AG09319 (cell line): ENCODE results near the gene ACER3.

Source experiments
- DNase-seq: peaks from one replicate; pipeline ENCODE4 v3.0.0-alpha.2; 2010; ENCODE audit warnings: low read depth; ENCODE audit errors: extremely low read depth
- TF ChIP-seq, protein P1 (sequence below): IDR thresholded peaks from 2 replicates; pipeline ENCODE4 v1.5.1; 2011; ENCODE audit warnings: low read depth, mild to moderate bottlenecking, inconsistent platforms, low read length, moderate library complexity

The ACER3 gene

DNA sequence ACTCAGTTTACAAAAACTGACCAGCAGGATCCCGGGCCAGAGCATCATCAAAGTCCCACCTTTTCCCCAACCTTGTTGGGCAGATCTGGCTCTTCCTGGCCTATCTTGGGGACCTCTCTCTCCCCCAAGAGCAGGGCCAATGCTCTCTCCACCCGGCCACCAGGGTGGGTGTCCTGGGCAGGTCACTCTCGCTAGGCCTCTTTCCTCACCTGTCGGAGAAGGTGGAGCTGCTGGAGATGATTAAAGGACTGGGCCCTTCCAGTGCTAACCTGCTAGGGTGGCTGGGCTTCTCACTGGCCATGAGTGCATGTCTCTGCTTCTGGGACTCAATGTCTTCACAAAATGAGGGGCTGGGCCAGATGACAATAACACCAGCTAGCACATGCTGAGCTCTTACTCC lies 203.1 kb downstream of the ACER3 start:
- DNase-seq = no peak
- TF ChIP-seq, protein P1, sequence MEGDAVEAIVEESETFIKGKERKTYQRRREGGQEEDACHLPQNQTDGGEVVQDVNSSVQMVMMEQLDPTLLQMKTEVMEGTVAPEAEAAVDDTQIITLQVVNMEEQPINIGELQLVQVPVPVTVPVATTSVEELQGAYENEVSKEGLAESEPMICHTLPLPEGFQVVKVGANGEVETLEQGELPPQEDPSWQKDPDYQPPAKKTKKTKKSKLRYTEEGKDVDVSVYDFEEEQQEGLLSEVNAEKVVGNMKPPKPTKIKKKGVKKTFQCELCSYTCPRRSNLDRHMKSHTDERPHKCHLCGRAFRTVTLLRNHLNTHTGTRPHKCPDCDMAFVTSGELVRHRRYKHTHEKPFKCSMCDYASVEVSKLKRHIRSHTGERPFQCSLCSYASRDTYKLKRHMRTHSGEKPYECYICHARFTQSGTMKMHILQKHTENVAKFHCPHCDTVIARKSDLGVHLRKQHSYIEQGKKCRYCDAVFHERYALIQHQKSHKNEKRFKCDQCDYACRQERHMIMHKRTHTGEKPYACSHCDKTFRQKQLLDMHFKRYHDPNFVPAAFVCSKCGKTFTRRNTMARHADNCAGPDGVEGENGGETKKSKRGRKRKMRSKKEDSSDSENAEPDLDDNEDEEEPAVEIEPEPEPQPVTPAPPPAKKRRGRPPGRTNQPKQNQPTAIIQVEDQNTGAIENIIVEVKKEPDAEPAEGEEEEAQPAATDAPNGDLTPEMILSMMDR = no peak

DNA sequence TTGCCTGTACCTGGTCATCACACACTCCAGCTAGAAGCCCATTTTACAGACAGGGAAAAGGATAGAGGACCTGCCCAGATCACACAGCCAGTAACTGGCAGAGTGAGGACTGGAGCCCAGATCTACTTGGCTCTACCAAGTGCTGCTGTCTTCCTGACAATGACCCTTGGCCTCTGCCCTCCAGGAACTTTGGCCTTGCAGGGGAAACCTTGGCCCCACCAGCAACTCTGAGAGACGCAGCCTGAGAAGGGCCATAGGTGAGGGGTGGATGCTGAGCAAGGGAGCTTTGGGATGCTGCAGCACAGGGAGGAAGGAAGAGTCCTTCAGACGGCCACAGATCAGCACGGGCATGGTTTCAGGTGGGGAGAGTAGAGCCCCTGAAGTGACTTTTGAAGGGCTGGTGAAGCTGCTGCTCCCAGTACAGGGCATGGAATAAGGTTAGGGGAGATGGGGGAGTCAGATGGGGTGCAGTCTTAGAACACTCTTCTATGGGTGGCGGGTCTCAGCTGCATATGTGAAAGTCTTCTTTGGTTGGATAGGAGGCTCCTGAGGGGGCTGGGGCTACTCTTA lies 204.0 kb downstream of the ACER3 start:
- TF ChIP-seq, protein P1 = no peak
- DNase-seq = no peak

- TF ChIP-seq, protein P1 = no peak
- DNase-seq = no peak
Measured at GRCh38 chr11:77065878-77066228, 205.1 kb downstream of the ACER3 start.

- peak; percentile 83 for DNase-seq
- TF ChIP-seq, protein P1 = peak; percentile 32
Measured at GRCh38 chr11:77066229-77067042, 205.7 kb downstream of the ACER3 start, which contains the start of gene CAPN5. TSS of gene CAPN5 (plus strand) at chr11:77066971. CDS start at chr11:77084887, 17,916 bp downstream.

GRCh38 chr11:77067861-77068443 lies 207.2 kb downstream of the ACER3 start:
- TF ChIP-seq, protein P1 = no peak
- no peak for DNase-seq

GRCh38 chr11:77068457-77069335 lies 208.0 kb downstream of the ACER3 start:
- DNase-seq = no peak
- TF ChIP-seq, protein P1 = no peak
